HCT116 (cell line): ENCODE data around the gene SYT11.

Source experiments
- POLR2A ChIP-seq: IDR thresholded peaks from 2 replicates; pipeline ENCODE4 v1.7.0; 2011; ENCODE audit warnings: borderline replicate concordance; ENCODE audit not compliant: insufficient read depth, insufficient read length; ENCODE audit errors: extremely low read depth
- TCF7L2 ChIP-seq: IDR thresholded peaks from 2 replicates; pipeline ENCODE4 v1.7.0; 2011; ENCODE audit warnings: borderline replicate concordance, inconsistent platforms; ENCODE audit not compliant: insufficient read depth, insufficient read length; ENCODE audit errors: extremely low read depth
- TF ChIP-seq, protein P1 (sequence below), 3 experiments: fragments of 200-600 bp in 1 of 3; sonication (generic) in 1 of 3; IDR thresholded peaks in 2 of 3; conservative IDR thresholded peaks in 1 of 3; 2 replicates each; pipeline ENCODE4 v1.5.1; 2012 to 2017; ENCODE audit warnings: low read depth in 2 of 3, low read length in 2 of 3, antibody characterized with exemption in 1 of 3, borderline replicate concordance in 1 of 3, control low read depth in 1 of 3, mild to moderate bottlenecking in 1 of 3, mixed read lengths in 1 of 3, mixed run types in 1 of 3, moderate library complexity in 1 of 3; ENCODE audit not compliant: insufficient read depth in 1 of 3
- TF ChIP-seq, protein P2 (sequence below): IDR thresholded peaks from 2 replicates; pipeline ENCODE4 v1.6.1; 2012
- TF ChIP-seq, protein P3 (sequence below): IDR thresholded peaks from 2 replicates; pipeline ENCODE4 v1.6.1; 2012

DNA sequence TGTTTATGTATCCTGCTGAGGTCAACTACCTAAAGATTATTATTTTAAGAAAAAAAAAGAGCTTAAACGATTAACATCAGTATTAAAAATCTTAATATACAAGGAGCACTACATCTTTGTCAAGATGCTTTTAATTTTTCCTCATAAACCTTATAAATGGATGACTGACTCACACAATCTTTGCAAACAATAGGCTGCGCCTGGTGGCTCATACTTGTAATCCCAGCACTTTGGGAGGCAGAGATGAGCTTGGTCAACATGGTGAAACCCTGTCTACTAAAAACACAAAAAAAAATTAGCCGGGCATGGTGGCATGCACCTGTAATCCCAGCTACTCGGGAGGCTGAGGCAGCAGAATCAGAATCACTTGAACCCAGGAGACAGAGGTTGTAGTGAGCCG is 73.1 kb downstream of the SYT11 start:
- TF ChIP-seq, protein P1, sequence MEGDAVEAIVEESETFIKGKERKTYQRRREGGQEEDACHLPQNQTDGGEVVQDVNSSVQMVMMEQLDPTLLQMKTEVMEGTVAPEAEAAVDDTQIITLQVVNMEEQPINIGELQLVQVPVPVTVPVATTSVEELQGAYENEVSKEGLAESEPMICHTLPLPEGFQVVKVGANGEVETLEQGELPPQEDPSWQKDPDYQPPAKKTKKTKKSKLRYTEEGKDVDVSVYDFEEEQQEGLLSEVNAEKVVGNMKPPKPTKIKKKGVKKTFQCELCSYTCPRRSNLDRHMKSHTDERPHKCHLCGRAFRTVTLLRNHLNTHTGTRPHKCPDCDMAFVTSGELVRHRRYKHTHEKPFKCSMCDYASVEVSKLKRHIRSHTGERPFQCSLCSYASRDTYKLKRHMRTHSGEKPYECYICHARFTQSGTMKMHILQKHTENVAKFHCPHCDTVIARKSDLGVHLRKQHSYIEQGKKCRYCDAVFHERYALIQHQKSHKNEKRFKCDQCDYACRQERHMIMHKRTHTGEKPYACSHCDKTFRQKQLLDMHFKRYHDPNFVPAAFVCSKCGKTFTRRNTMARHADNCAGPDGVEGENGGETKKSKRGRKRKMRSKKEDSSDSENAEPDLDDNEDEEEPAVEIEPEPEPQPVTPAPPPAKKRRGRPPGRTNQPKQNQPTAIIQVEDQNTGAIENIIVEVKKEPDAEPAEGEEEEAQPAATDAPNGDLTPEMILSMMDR (IDR thresholded peaks at IDR 0.05 in 2 of 3, conservative IDR thresholded peaks at IDR 0.05 in 1 of 3; ENCODE audit: borderline replicate concordance in 1 of 3, insufficient read depth in 1 of 3, low read depth in 2 of 3, low read length in 2 of 3) = no peak
- no peak for TF ChIP-seq POLR2A
- TF ChIP-seq TCF7L2 = no peak
- TF ChIP-seq, protein P2, sequence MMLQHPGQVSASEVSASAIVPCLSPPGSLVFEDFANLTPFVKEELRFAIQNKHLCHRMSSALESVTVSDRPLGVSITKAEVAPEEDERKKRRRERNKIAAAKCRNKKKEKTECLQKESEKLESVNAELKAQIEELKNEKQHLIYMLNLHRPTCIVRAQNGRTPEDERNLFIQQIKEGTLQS = no peak
- TF ChIP-seq, protein P3, sequence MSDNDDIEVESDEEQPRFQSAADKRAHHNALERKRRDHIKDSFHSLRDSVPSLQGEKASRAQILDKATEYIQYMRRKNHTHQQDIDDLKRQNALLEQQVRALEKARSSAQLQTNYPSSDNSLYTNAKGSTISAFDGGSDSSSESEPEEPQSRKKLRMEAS = no peak
